CD4-positive, alpha-beta T cell treated with Interleukin-1 beta for 1 hour (primary cell): ENCODE data around the gene TBX18.

ENCODE experiments used
- DNase-seq, 2 donors: peaks; one replicate each; pipeline ENCODE4 v3.0.0-alpha.2; 2020 to 2022

Gene TBX18

GRCh38 chr6:84764332-84765049, at the start of gene TBX18:
Gene TBX18, minus strand, starts transcription at chr6:84764598. Its CDS starts 417 bp downstream, at chr6:84764181.
- DNase-seq, result no peak

GRCh38 chr6:84811351-84811750, 47.0 kb upstream of the TBX18 start:
- DNase-seq, result no peak

GRCh38 chr6:84809455-84809854, 45.1 kb upstream of the TBX18 start:
- DNase-seq, result no peak

- no peak for DNase-seq
Measured at GRCh38 chr6:84808491-84809061, 44.2 kb upstream of the TBX18 start.

GRCh38 chr6:84805145-84805544, 40.7 kb upstream of the TBX18 start:
- DNase-seq, result no peak

- no peak for DNase-seq
Measured at GRCh38 chr6:84804720-84805119, 40.3 kb upstream of the TBX18 start.

GRCh38 chr6:84801250-84801649, 36.9 kb upstream of the TBX18 start:
- DNase-seq, result no peak

- DNase-seq, result no peak
Measured at GRCh38 chr6:84798257-84798656, 33.9 kb upstream of the TBX18 start.

- DNase-seq, result no peak
Measured at GRCh38 chr6:84796343-84796742, 31.9 kb upstream of the TBX18 start.

GRCh38 chr6:84791927-84792326, 27.5 kb upstream of the TBX18 start:
- no peak for DNase-seq

GRCh38 chr6:84791233-84791632, 26.8 kb upstream of the TBX18 start:
- no peak for DNase-seq

GRCh38 chr6:84789170-84789569, 24.8 kb upstream of the TBX18 start:
- no peak for DNase-seq

- no peak for DNase-seq
Measured at GRCh38 chr6:84788689-84789088, 24.3 kb upstream of the TBX18 start.

GRCh38 chr6:84785671-84786070, 21.3 kb upstream of the TBX18 start:
- no peak for DNase-seq

- no peak for DNase-seq
Measured at GRCh38 chr6:84779917-84780316, 15.5 kb upstream of the TBX18 start.

- no peak for DNase-seq
Measured at GRCh38 chr6:84779380-84779779, 15.0 kb upstream of the TBX18 start.

- DNase-seq, result no peak
Measured at GRCh38 chr6:84777888-84778287, 13.5 kb upstream of the TBX18 start.

- no peak for DNase-seq
Measured at GRCh38 chr6:84776392-84776791, 12.0 kb upstream of the TBX18 start.

- DNase-seq, result no peak
Measured at GRCh38 chr6:84775751-84776150, 11.4 kb upstream of the TBX18 start.

- no peak for DNase-seq
Measured at GRCh38 chr6:84774985-84775284, 10.5 kb upstream of the TBX18 start.

- no peak for DNase-seq
Measured at GRCh38 chr6:84774157-84774984, 10.0 kb upstream of the TBX18 start.

GRCh38 chr6:84773431-84774156, 9.2 kb upstream of the TBX18 start:
- no peak for DNase-seq

GRCh38 chr6:84773133-84773430, 8.7 kb upstream of the TBX18 start:
- DNase-seq, result no peak
